ENCODE results near the gene AHCYL2.

AHCYL2 gene

DNA sequence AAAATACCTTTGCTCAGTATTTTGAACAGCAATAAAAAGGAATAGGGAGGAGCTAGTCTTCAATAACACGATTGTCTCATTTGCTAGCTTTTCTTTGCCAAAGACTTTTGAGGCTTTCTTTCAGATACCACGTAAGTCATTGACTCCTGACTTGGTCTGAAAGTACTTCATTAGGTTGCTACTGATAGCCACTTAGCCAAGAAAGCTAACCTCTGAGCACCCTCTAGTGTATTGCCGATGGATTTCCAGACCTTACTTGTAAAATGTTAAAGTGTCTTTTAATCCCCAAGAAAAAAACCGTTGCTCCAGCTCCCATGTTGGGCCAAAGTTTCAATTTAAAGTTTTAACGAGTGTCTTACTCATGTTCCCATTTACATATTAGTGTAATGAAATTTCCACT lies 146.0 kb downstream of the AHCYL2 start:
- Histone ChIP-seq H2AFZ (ENCODE audit: low read length) (no peak overlapping the region), H3K79me2 (ENCODE audit: insufficient read depth, low read length) (no peaks in the 10 kb centered on the region), H3K36me3 (ENCODE audit: insufficient read depth, low read length) (no peaks in the 10 kb centered on the region), H3K27ac (ENCODE audit: low read depth, low read length, poor library complexity, severe bottlenecking) (no peak overlapping the region), H3K9ac (ENCODE audit: low read length) (no peak overlapping the region), H3K4me2 (ENCODE audit: low read length) (no peak overlapping the region), H3K27me3 (ENCODE audit: insufficient read depth, low read length) (no peaks in the 10 kb centered on the region), H3K4me3 (ENCODE audit: low read depth, low read length, poor library complexity, severe bottlenecking) (no peak overlapping the region), H3K4me1 (ENCODE audit: insufficient read depth, low read length, severe bottlenecking) (no peaks in the 10 kb centered on the region), H3F3A (ENCODE audit: insufficient read depth, low read length) (no peaks in the 10 kb centered on the region), H4K20me1 (ENCODE audit: insufficient read depth, low read length) (no peaks in the 10 kb centered on the region), H3K9me2 (ENCODE audit: low read depth, low read length) (no peaks in the 10 kb centered on the region), H3K9me3 (ENCODE audit: low read length) (no peaks in the 10 kb centered on the region)
- TF ChIP-seq, protein P1, sequence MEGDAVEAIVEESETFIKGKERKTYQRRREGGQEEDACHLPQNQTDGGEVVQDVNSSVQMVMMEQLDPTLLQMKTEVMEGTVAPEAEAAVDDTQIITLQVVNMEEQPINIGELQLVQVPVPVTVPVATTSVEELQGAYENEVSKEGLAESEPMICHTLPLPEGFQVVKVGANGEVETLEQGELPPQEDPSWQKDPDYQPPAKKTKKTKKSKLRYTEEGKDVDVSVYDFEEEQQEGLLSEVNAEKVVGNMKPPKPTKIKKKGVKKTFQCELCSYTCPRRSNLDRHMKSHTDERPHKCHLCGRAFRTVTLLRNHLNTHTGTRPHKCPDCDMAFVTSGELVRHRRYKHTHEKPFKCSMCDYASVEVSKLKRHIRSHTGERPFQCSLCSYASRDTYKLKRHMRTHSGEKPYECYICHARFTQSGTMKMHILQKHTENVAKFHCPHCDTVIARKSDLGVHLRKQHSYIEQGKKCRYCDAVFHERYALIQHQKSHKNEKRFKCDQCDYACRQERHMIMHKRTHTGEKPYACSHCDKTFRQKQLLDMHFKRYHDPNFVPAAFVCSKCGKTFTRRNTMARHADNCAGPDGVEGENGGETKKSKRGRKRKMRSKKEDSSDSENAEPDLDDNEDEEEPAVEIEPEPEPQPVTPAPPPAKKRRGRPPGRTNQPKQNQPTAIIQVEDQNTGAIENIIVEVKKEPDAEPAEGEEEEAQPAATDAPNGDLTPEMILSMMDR (IDR thresholded peaks at IDR 0.05; ENCODE audit: low read length) = no peak

DNA sequence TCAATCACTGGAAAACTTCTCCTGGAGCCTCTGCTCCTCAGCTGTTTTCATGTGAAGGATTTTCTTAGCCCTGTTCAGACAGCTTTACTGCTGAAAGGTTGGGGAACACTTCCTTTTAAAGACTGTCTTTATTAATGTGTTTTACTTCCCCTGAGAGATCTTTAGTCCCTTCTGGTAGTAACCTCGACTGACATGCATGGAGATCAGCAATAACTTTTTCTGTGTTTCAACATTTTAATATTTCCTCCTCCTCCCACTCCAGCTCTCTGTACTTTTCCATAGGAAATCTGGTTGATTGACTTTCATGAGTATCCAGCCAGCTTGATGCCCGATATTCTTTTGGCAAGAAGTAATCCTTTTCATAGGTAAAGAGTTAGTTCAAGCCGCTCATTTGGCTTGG lies 146.7 kb downstream of the AHCYL2 start:
- H3F3A ChIP-seq (ENCODE audit: insufficient read depth, low read length) = no peaks in the 10 kb centered on the region
- no peak overlapping the region for H3K4me3 ChIP-seq (ENCODE audit: low read depth, low read length, poor library complexity, severe bottlenecking)
- H3K9me3 ChIP-seq (ENCODE audit: low read length) = no peaks in the 10 kb centered on the region
- H3K9me2 ChIP-seq (ENCODE audit: low read depth, low read length) = no peaks in the 10 kb centered on the region
- TF ChIP-seq EZH2 (IDR thresholded peaks at IDR 0.05; ENCODE audit: borderline replicate concordance, low read length) = no peak
- TF ChIP-seq, protein P1 (IDR thresholded peaks at IDR 0.05; ENCODE audit: low read length) = no peak
- no peaks in the 10 kb centered on the region for H3K36me3 ChIP-seq (ENCODE audit: insufficient read depth, low read length)
- no peaks in the 10 kb centered on the region for H3K27me3 ChIP-seq (ENCODE audit: insufficient read depth, low read length)
- no peak overlapping the region for H3K9ac ChIP-seq (ENCODE audit: low read length)
- H3K27ac ChIP-seq (ENCODE audit: low read depth, low read length, poor library complexity, severe bottlenecking) = no peak overlapping the region
- H3K4me2 ChIP-seq (ENCODE audit: low read length) = no peak overlapping the region
- H4K20me1 ChIP-seq (ENCODE audit: insufficient read depth, low read length) = no peaks in the 10 kb centered on the region
- no peaks in the 10 kb centered on the region for H3K4me1 ChIP-seq (ENCODE audit: insufficient read depth, low read length, severe bottlenecking)
- no peak overlapping the region for H2AFZ ChIP-seq (ENCODE audit: low read length)
- no peaks in the 10 kb centered on the region for H3K79me2 ChIP-seq (ENCODE audit: insufficient read depth, low read length)

DNA sequence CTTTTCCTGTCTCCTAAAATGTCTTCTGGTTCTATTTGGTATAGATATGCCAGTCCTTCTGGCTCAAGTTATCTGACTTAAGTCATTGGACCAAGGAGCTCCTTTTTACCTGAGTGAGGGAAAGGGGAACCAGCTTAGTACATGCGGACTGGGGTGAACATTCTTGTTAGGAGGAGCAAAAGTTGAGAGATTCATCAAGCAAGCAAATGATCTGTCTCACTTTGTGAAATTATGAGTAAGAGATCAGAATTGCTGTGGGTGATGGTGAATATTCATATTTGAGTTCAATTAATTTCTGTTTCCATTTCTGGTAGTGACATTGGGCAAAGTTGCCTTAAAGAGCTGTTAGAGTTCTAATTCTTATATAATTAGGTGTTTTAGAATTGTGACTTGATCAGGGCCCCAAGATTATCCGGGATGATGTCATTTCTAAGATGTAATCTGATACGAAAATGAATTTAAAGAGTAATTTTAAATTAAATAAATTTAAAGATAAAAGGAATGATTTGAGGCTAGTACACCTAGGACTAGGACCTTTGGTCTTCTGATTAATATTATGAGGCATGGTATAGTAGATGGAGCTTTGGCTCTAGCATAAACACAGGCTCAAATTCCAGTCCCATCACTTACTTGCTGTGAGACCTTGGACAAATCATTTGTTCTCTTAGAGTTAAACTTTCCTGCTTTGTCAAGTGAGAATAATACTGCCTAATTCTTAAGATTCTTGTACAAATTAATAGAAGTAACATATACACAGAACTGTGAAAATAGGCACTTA lies 149.0 kb downstream of the AHCYL2 start:
- Histone ChIP-seq H3K36me3 (ENCODE audit: insufficient read depth, low read length) (no peaks in the 10 kb centered on the region), H3K27me3 (ENCODE audit: insufficient read depth, low read length) (no peaks in the 10 kb centered on the region), H3K4me1 (ENCODE audit: insufficient read depth, low read length, severe bottlenecking) (no peaks in the 10 kb centered on the region), H3K27ac (ENCODE audit: low read depth, low read length, poor library complexity, severe bottlenecking) (no peak overlapping the region), H3F3A (ENCODE audit: insufficient read depth, low read length) (no peaks in the 10 kb centered on the region), H3K79me2 (ENCODE audit: insufficient read depth, low read length) (no peaks in the 10 kb centered on the region), H4K20me1 (ENCODE audit: insufficient read depth, low read length) (no peaks in the 10 kb centered on the region), H3K9ac (ENCODE audit: low read length) (no peak overlapping the region), H3K9me3 (ENCODE audit: low read length) (no peaks in the 10 kb centered on the region), H3K4me2 (ENCODE audit: low read length) (no peak overlapping the region), H3K4me3 (ENCODE audit: low read depth, low read length, poor library complexity, severe bottlenecking) (no peak overlapping the region), H3K9me2 (ENCODE audit: low read depth, low read length) (no peaks in the 10 kb centered on the region), H2AFZ (ENCODE audit: low read length) (no peak overlapping the region)
- no peak for TF ChIP-seq EZH2 (IDR thresholded peaks at IDR 0.05; ENCODE audit: borderline replicate concordance, low read length)
- TF ChIP-seq, protein P1 (IDR thresholded peaks at IDR 0.05; ENCODE audit: low read length) = no peak

All from OCI-LY1 (cell line).